ENCODE results near the gene BMP15. TPM values are rescaled to one million over a fixed set of nuclear protein-coding genes. Genes with fewer than 3 reads are reported as not detected.

Gene BMP15
- total RNA-seq (2014; rRNA removed; shearing (Covaris generic)) = not detected in 2 replicates

DNA sequence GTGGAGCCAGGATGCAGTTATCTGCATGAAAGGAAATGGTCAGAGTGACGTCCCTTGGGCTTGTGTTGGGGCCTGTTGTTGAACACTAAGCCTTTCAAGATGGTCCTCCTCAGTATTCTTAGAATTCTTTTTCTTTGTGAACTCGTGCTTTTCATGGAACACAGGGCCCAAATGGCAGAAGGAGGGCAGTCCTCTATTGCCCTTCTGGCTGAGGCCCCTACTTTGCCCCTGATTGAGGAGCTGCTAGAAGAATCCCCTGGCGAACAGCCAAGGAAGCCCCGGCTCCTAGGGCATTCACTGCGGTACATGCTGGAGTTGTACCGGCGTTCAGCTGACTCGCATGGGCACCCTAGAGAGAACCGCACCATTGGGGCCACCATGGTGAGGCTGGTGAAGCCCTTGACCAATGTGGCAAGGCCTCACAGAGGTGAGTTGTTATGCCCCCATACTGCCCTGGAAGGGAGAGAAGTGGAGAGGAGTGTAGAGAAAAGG is at the start of gene BMP15:
TSS of gene BMP15 (plus strand) at position 51 of the 492 bp plus-strand sequence. CDS start at position 100, 49 bp downstream.
- DNase-seq (ENCODE audit: low read depth) = no peak

GRCh38 chrX:50863471-50863870 is 47.1 kb upstream of the BMP15 start:
- DNase-seq (ENCODE audit: low read depth) = no peak

DNA sequence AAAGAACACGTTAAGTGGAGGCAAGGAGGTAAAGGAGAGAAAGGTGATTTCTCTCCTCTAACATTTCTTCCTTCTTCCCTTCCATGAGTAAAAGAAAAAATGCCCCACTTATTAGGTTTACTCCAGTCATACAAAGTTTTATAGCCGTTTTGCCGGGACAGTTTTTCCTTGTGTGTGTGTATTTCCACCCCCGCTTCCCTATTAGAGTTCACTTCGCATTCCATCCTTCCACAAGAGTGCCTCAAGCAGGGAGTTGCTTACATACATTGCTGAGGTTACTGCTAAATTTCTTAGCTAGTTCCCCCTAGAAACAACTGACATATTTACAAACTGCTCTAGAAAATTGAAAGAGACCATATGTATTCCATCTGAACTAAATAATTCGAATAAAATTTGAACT is 45.2 kb upstream of the BMP15 start:
- DNase-seq (ENCODE audit: low read depth) = no peak

DNA sequence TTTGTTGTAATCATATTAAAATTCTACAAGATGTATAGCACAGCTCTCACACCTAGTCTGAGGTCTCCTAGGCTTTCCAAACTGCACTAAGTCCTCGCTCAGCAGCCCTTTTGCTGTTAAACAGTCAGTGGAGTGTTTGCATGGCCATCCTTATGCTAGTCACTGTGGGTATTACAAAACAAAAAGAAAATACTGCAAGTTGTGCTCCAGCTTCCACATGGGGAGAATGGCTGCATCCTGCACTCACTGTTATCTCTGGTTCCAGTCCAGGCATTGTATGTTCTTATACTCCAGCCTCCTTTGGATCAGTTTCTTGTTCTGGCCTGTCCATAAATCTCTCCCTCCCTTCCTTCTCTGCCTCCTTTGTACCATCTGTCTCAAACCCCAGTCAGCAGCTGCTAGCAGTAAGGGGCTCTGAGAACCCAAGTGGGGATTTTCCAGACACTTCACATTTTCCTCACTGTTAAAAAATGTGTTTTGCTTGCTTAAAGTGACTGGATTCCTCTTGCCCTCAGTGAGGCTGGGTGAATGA is 38.5 kb upstream of the BMP15 start:
- no peak for DNase-seq (ENCODE audit: low read depth)

DNA sequence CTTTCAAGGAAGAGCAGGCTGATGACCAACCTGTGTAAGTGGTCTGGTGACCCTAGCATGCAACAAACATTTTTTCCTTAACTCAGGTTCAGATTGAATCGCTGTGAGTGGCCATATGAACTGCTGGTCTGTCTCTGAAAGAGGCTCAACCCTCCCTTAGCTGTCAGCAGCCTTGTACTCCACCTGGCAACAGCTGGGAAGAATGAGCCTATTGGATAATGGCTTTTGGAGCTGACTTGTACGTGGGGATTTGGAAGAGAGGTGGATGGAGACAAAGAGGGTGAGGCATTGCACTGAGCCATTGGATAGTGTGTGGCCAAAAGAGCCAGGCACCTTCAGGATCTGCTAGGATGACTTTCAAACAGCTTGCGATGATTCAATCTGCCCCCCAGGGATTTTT is 35.7 kb upstream of the BMP15 start:
- peak; percentile 1 for DNase-seq (ENCODE audit: low read depth)

DNA sequence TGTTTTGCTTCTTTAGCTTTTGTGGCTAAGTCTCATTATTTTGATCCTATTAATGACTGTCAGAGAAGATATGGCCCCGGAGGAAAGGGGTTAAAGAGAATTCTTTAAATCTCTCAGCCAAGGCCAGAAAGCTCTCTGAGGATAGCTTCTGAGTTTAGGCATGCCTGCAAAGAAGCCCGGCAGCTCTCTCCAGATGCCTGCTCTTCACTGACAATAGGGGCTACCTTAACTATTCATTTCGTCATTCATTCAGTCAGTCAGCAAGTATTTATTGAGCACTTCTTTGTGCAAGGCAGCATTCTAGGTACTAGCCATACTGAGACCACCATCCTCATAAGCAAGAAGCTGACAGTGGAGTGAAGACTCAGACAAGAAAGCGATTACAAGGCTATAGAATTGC is 34.0 kb upstream of the BMP15 start:
- DNase-seq (ENCODE audit: low read depth) = no peak

DNA sequence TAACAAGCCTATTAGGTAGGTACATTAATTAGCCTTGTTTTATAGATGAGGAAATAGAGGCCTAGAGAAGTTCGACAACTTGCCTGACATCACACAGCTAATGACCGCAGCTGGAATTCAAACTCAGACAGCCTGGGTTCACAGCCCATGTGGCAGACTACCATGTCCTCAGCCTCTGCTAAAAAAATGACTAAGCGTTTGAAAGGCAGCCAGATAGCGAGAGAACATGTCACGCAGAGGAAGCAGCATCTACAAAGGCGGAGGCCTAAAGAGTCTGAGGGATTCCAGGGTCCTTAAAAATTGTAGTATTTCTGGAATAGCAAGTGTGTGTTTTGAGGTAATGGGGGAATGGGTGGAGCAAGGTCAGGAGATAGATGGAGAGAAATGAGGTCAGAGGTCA is 33.2 kb upstream of the BMP15 start:
- peak; percentile 79 for DNase-seq (ENCODE audit: low read depth)

- DNase-seq (ENCODE audit: low read depth) = peak; percentile 32
These were observed 29.5 kb upstream of the BMP15 start for GRCh38 chrX:50881028-50881427.

DNA sequence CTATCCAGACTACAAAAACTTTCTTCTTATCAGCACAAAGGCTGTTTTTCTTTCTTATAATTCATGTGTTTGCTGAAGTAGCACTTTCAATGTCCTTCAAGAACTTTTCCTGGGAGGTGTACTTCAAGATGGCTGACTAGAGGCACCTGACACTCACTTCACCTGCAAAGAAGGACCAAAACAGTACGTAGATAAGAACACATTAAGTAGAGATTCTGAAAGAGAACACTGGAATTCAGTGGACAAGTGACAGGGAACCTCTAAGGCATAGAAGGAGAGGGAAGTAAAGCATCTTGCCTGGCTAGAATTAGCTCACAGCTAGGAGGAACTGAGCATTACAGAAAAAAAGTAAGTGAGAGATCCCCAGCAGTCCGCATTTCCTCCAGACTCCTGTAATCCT is 21.7 kb upstream of the BMP15 start:
- DNase-seq (ENCODE audit: low read depth) = no peak

DNA sequence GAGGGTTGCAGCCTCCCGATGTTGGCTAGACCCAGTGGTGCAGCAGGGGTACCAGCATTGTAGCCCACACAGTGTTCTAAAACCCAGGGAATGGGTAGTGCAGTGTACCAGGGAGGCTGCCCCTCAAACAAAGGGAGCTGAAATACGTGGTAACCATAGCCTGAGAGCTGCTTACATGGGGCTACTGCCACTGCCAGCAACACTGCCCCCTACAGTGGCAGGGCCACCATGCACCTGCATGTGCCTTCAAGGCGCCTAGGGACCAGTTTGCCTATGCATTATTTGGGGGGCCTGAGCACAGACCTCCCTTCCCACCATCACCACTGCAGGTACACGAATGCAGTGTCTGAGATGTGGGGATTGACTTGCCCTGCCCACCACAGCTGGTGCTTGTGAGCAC is 21.0 kb upstream of the BMP15 start:
- DNase-seq (ENCODE audit: low read depth) = no peak

DNA sequence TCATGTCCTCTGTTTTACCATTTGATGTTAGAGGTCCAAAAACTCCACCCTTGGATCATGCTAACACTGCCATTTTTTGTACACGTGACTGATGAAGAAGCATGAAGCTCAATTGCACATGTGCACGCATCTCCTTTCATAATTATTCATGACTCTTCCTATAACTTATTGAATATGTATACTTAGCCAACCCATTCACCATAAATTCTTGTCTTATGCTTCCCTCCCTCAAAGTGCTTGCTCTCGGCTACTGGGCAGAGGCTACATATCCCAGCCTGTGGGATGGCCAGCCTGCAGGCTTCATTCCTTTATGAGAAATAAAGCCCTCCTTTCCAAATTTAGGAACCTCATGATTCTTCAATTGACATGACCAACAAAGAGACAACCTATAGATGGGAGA is 17.5 kb upstream of the BMP15 start:
- no peak for DNase-seq (ENCODE audit: low read depth)

GRCh38 chrX:50893466-50893865 is 17.1 kb upstream of the BMP15 start:
- no peak for DNase-seq (ENCODE audit: low read depth)

GRCh38 chrX:50905334-50905733 is 5.2 kb upstream of the BMP15 start:
- no peak for DNase-seq (ENCODE audit: low read depth)

GRCh38 chrX:50913520-50913919 is 3.0 kb downstream of the BMP15 start:
- peak; percentile 2 for DNase-seq (ENCODE audit: low read depth)

- DNase-seq (ENCODE audit: low read depth) = peak; percentile 15
These were observed 9.6 kb downstream of the BMP15 start for GRCh38 chrX:50920132-50920531.

GRCh38 chrX:50927127-50927526 is 16.6 kb downstream of the BMP15 start:
- no peak for DNase-seq (ENCODE audit: low read depth)

DNA sequence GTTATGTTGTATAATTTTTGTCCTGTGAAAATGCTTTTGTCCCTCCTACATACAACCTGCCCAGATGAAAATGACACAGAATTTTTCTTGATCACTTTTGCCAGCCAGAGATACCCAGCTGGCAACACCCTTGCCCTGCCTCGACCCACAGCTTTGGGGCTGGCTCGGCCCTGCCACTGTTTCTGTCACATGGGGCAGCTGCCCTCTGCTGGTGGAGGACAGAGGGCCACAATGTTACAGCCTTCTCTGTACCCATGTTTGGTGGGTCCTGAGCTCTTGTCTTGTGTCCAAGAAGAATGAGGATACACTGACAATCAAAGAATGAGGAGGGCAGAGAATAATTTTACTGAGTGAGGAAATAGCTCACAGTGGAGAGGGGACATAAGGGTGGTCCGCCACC is 31.1 kb downstream of the BMP15 start:
- DNase-seq (ENCODE audit: low read depth) = peak; percentile 1

DNA sequence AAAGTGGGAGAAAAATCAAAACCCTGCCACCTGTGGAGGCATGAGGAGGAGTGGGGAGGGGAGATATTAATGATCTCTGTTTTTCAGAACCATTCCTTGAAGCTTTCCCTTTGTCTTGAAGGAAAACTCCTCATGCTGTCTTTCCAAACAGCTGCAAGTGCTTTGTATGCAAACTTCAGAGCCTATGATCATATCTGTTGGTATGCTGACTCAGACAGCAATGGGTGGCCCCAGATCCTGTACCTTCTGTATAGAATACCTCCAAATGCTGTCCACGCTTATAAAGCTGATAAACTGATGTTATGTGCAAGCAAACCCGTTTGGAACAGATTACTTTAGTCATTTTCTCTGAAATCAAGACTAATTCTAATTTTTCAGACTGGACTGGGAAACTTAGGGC is 31.9 kb downstream of the BMP15 start:
- no peak for DNase-seq (ENCODE audit: low read depth)

- no peak for DNase-seq (ENCODE audit: low read depth)
These were observed 41.9 kb downstream of the BMP15 start for GRCh38 chrX:50952406-50952805.

DNA sequence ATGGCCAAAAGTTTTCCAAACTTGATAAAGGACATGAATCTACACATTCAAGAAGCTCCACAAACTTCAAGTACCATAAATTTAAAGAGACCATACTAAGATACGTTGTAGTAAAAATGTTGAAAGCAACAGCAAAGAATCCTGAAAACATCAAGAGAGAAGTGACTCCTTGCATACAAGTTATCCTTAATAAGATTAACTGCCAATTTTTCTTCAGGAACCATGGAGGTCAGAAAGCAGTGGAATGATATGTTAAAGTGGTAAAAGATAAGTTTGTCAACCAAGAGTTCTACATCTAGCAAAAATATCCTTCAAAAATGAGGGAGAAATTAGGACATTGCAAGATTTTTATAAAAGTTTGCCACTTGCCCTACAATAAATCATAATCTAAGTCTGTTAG is 43.3 kb downstream of the BMP15 start:
- DNase-seq (ENCODE audit: low read depth) = no peak

- no peak for DNase-seq (ENCODE audit: low read depth)
These were observed 51.6 kb downstream of the BMP15 start for GRCh38 chrX:50962156-50962555.

DNA sequence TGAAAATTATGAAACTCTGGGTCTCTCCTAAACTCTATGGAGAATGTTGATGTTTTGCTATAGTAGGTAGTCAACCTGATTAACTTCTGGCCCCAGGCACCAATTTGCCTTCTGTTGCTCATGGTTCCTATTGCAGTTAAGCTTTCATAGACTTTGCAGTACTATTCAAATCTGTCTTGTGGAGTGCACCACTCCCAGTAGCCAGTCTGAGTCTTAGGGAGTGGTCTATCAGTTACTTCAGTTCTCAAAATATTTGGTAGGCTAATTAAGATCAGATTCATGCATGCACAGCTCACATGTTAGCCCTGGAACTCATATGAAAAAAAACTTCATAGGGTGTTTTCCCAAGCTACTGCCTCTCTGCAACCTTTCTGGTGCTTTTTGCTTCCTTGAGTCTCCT is 53.3 kb downstream of the BMP15 start:
- DNase-seq (ENCODE audit: low read depth) = no peak

All from M059J (cell line).